ENCODE data around the gene RPL29.

- TF ChIP-seq CTCF (IDR thresholded peaks at IDR 0.05), result no peak
- no peak for TF ChIP-seq POLR2A (IDR thresholded peaks at IDR 0.05)
- no peak for TF ChIP-seq EP300 (IDR thresholded peaks at IDR 0.05)
These were observed 36.8 kb downstream of the RPL29 start for GRCh38 chr3:51958603-51959521.

All from sigmoid colon (tissue), 4 donors.